ENCODE data around the gene AMBRA1.
A peak's percentile ranks its signal among the peaks of the same experiment; 100 is the strongest.

Gene AMBRA1

DNA sequence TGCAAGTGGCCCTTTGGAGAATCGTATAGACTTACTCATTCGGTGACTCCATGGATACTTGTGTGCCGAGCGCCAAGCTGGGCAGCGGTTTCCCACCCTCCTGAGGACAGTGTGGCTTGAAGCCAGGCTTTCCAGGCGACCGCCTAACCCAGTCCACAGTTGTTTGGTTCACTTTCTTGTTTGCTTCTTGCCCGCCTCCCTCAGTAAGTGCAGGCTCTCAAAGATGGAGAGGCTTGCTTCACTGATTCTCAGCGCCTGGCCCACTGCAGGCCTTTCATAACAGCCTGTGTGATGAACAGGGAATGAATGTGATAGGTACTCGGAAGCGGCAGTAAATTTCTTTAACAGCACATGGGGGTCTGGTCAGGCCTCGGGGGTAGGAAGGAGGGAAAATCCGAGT is 223.6 kb downstream of the AMBRA1 start:
- H3K36me3 ChIP-seq (ENCODE audit: control insufficient read depth, insufficient read depth, low read length), result no peaks in the 10 kb centered on the region
- TF ChIP-seq, protein P1, sequence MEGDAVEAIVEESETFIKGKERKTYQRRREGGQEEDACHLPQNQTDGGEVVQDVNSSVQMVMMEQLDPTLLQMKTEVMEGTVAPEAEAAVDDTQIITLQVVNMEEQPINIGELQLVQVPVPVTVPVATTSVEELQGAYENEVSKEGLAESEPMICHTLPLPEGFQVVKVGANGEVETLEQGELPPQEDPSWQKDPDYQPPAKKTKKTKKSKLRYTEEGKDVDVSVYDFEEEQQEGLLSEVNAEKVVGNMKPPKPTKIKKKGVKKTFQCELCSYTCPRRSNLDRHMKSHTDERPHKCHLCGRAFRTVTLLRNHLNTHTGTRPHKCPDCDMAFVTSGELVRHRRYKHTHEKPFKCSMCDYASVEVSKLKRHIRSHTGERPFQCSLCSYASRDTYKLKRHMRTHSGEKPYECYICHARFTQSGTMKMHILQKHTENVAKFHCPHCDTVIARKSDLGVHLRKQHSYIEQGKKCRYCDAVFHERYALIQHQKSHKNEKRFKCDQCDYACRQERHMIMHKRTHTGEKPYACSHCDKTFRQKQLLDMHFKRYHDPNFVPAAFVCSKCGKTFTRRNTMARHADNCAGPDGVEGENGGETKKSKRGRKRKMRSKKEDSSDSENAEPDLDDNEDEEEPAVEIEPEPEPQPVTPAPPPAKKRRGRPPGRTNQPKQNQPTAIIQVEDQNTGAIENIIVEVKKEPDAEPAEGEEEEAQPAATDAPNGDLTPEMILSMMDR (IDR thresholded peaks at IDR 0.05), result no peak
- no peaks in the 10 kb centered on the region for H3K27me3 ChIP-seq (ENCODE audit: control insufficient read depth, insufficient read depth, low read length)
- H3K79me2 ChIP-seq, result no peaks in the 10 kb centered on the region
- H3K4me3 ChIP-seq (ENCODE audit: low read depth, low read length), result no peak overlapping the region
- H3K9ac ChIP-seq, result no peak overlapping the region
- no peaks in the 10 kb centered on the region for H3K9me3 ChIP-seq (ENCODE audit: control insufficient read depth, low read length)
- no peak overlapping the region for H2AFZ ChIP-seq
- no peaks in the 10 kb centered on the region for H3K4me1 ChIP-seq
- H3K27ac ChIP-seq, result no peak overlapping the region
- no peak overlapping the region for H3K4me2 ChIP-seq (ENCODE audit: low read length)

DNA sequence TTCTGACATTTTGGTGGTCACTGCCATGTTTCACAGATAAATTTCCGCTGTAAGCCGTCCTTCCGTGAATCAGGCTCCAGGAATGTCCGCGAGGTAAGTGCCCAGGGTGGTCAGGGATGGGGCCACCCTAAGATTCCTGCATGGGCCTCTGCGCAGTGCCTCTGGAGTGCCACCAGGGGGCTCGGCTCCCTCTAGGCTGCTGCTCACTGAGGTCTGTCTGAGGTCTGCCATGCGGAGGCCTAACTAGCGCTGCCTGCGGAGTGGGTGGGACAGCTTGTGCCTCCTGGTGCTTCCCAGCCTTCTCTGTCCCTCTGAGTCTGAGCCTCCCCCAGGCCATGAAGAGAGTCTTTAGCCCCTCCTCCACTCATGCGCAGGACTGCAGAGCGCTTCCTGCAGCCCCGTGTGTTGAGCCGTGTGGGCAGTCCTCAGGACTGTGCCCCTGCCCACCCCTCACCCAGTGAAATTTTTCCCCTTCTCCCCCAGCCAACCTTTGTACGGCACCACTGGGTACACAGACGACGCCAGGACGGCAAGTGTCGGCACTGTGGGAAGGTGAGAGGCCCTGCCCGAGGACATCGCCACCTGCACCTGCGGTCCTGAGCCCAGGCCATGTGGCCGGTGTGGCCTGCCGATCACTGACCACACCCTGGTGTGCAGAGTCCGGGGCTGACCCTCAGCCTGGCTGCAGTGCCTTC is 224.2 kb downstream of the AMBRA1 start:
- H3K4me3 ChIP-seq (ENCODE audit: low read depth, low read length), result no peak overlapping the region
- peaks cover 3% of the 10 kb centered on the region for H3K79me2 ChIP-seq
- H3K27ac ChIP-seq, result no peak overlapping the region
- H3K4me1 ChIP-seq, result no peaks in the 10 kb centered on the region
- no peak overlapping the region for H3K9ac ChIP-seq
- H2AFZ ChIP-seq, result no peak overlapping the region
- no peak overlapping the region for H3K4me2 ChIP-seq (ENCODE audit: low read length)
- no peaks in the 10 kb centered on the region for H3K36me3 ChIP-seq (ENCODE audit: control insufficient read depth, insufficient read depth, low read length)
- TF ChIP-seq, protein P1 (IDR thresholded peaks at IDR 0.05), result peak; percentile 65
- H3K9me3 ChIP-seq (ENCODE audit: control insufficient read depth, low read length), result no peaks in the 10 kb centered on the region
- H3K27me3 ChIP-seq (ENCODE audit: control insufficient read depth, insufficient read depth, low read length), result no peaks in the 10 kb centered on the region

DNA sequence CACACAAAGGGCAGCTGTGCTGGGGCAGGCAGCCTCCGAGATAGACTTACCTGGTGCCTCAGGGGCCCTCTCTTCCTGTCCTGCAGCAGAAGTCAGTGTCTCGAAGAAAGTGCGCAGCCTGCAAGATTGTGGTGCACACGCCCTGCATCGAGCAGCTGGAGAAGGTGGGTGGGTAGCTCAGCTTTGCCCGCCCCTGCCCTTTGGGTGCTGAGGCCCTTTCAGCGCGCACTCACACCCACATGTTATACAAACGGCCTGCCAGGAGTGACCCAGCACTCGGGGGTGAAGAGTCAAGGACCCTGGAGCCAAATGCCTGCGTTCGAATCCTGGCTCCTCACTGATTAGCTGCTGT is 225.9 kb downstream of the AMBRA1 start:
- TF ChIP-seq, protein P1 (IDR thresholded peaks at IDR 0.05), result no peak
- Histone ChIP-seq H3K27ac (no peak overlapping the region), H3K79me2 (peaks cover 8% of the 10 kb centered on the region), H2AFZ (no peak overlapping the region), H3K27me3 (ENCODE audit: control insufficient read depth, insufficient read depth, low read length) (no peaks in the 10 kb centered on the region), H3K36me3 (ENCODE audit: control insufficient read depth, insufficient read depth, low read length) (no peaks in the 10 kb centered on the region), H3K4me1 (peaks cover 8% of the 10 kb centered on the region), H3K9me3 (ENCODE audit: control insufficient read depth, low read length) (no peaks in the 10 kb centered on the region), H3K9ac (no peak overlapping the region), H3K4me3 (ENCODE audit: low read depth, low read length) (no peak overlapping the region), H3K4me2 (ENCODE audit: low read length) (no peak overlapping the region)

DNA sequence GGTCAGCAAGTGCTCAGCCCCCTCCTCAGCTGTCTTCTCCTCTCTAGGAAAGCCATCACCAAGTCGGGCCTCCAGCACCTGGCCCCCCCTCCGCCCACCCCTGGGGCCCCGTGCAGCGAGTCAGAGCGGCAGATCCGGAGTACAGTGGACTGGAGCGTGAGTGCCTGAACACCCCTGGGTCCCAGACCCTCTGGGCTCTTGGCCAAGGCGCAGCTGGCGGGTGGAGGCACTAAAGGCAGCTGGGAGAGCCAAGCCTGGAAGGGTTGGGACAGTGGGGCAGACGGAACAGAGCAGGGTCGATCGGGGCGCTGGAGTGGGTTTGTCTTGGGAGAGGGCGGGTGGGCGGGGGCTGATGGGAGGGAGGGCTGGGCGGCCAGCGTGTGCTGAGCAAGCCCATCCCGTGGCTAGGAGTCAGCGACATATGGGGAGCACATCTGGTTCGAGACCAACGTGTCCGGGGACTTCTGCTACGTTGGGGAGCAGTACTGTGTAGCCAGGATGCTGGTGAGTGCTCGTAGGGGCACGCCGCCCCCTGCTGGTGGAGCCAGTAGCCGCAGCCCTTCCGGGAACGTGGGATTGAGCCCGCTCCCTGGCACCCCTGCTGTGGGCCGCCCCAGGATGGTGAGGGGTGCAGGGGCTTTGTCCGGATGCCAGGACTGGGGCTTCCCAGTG is 226.4 kb downstream of the AMBRA1 start:
- Histone ChIP-seq H3K9me3 (ENCODE audit: control insufficient read depth, low read length) (no peaks in the 10 kb centered on the region), H3K27ac (no peak overlapping the region), H2AFZ (no peak overlapping the region), H3K4me3 (ENCODE audit: low read depth, low read length) (no peak overlapping the region), H3K36me3 (ENCODE audit: control insufficient read depth, insufficient read depth, low read length) (no peaks in the 10 kb centered on the region), H3K79me2 (peaks cover 11% of the 10 kb centered on the region), H3K9ac (no peak overlapping the region), H3K4me2 (ENCODE audit: low read length) (no peak overlapping the region), H3K4me1 (peaks cover 14% of the 10 kb centered on the region), H3K27me3 (ENCODE audit: control insufficient read depth, insufficient read depth, low read length) (no peaks in the 10 kb centered on the region)
- TF ChIP-seq, protein P1 (IDR thresholded peaks at IDR 0.05), result peak; percentile 67
